H1 (cell line): ENCODE measurements around the gene CEP170.

ENCODE experiments used
- CEBPB ChIP-seq: IDR thresholded peaks from 2 replicates; pipeline ENCODE4 v1.6.1; 2012; ENCODE audit warnings: low read depth, low read length
- EP300 ChIP-seq, 2 experiments: IDR thresholded peaks; 1 replicate in 1 of 2; 2 replicates in 1 of 2; pipeline ENCODE4 v1.6.1; 2011 to 2012; ENCODE audit warnings: low read depth in 2 of 2, low read length in 2 of 2, mild to moderate bottlenecking in 2 of 2, borderline replicate concordance in 1 of 2, inconsistent platforms in 1 of 2, moderate library complexity in 1 of 2
- JUN ChIP-seq: IDR thresholded peaks from 2 replicates; pipeline ENCODE4 v1.6.1; 2011; ENCODE audit warnings: low read depth, mild to moderate bottlenecking, improper control_type of control experiment, low read length
- POLR2A ChIP-seq, 2 experiments: IDR thresholded peaks; 1 replicate in 1 of 2; 2 replicates in 1 of 2; pipeline ENCODE4 v1.6.1; 2011; ENCODE audit warnings: low read depth in 2 of 2, low read length in 2 of 2, mild to moderate bottlenecking in 2 of 2; ENCODE audit errors: control extremely low read depth in 1 of 2
- SP1 ChIP-seq: IDR thresholded peaks from 2 replicates; pipeline ENCODE4 v1.6.1; 2011; ENCODE audit warnings: low read depth, low read length
- SP2 ChIP-seq: IDR thresholded peaks from 2 replicates; pipeline ENCODE4 v1.6.1; 2012; ENCODE audit warnings: mild to moderate bottlenecking, low read length, inconsistent platforms
- TAF1 ChIP-seq: IDR thresholded peaks from 2 replicates; pipeline ENCODE4 v1.6.1; 2011; ENCODE audit warnings: mild to moderate bottlenecking, low read depth, low read length
- TF ChIP-seq, protein P1 (sequence below), 3 experiments: IDR thresholded peaks; 1 replicate in 2 of 3; 2 replicates in 1 of 3; pipeline versions ENCODE4 v1.5.1 to v1.6.1; 2011; ENCODE audit warnings: low read length in 3 of 3, mild to moderate bottlenecking in 3 of 3, inconsistent platforms in 2 of 3, low read depth in 1 of 3, moderate library complexity in 1 of 3; ENCODE audit not compliant: insufficient read depth in 1 of 3; ENCODE audit errors: control extremely low read depth in 1 of 3

DNA sequence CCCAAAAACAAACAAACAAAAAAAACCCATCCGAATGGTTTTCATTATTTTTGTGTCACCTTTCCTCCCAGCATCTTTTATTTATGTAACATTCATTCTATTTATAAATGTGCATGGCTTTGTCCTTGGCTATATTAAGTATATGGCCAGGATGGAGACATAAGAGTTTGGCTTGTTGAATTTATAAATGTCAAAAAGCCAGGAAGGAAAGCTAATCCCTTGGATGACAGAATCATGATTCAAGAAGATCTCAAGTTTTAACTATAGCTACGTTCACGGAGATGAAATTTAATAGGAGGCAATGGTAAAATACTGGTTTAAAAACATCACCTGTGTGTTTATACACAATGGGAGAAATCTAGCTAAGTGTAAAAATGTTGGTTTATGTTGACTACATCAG, 5.0 kb downstream of the CEP170 start:
- TF ChIP-seq SP1 (no peak), POLR2A (IDR thresholded peaks at IDR 0.05; ENCODE audit: control extremely low read depth in 1 of 2, low read depth in 2 of 2, low read length in 2 of 2) (no peak), EP300 (IDR thresholded peaks at IDR 0.05; ENCODE audit: borderline replicate concordance in 1 of 2, low read depth in 2 of 2, low read length in 2 of 2) (no peak), SP2 (no peak), TAF1 (no peak), CEBPB (no peak), JUN (no peak)
- TF ChIP-seq, protein P1, sequence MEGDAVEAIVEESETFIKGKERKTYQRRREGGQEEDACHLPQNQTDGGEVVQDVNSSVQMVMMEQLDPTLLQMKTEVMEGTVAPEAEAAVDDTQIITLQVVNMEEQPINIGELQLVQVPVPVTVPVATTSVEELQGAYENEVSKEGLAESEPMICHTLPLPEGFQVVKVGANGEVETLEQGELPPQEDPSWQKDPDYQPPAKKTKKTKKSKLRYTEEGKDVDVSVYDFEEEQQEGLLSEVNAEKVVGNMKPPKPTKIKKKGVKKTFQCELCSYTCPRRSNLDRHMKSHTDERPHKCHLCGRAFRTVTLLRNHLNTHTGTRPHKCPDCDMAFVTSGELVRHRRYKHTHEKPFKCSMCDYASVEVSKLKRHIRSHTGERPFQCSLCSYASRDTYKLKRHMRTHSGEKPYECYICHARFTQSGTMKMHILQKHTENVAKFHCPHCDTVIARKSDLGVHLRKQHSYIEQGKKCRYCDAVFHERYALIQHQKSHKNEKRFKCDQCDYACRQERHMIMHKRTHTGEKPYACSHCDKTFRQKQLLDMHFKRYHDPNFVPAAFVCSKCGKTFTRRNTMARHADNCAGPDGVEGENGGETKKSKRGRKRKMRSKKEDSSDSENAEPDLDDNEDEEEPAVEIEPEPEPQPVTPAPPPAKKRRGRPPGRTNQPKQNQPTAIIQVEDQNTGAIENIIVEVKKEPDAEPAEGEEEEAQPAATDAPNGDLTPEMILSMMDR (IDR thresholded peaks at IDR 0.05; ENCODE audit: control extremely low read depth in 1 of 3, insufficient read depth in 1 of 3, low read depth in 1 of 3, low read length in 3 of 3), result no peak
